Fibroblast of lung (primary cell): Measurements from ENCODE around the gene PRR23E. TPM values are rescaled to one million over a fixed set of nuclear protein-coding genes. Genes with fewer than 3 reads are reported as not detected.

Source experiments
- DNase-seq, 2 donors: peaks; one replicate each; pipeline versions ENCODE4 v3.0.0 to v3.0.0-alpha.2; 2010; ENCODE audit warnings: low read depth in 2 of 2
- H2AFZ ChIP-seq: 2 replicates; pipeline ENCODE4 v1.5.1; 2012; ENCODE audit warnings: low read length, control low read depth, inconsistent platforms
- H3K27ac ChIP-seq: 2 replicates; pipeline ENCODE4 v1.5.1; 2011; ENCODE audit warnings: low read length, control low read depth; ENCODE audit not compliant: insufficient read depth
- H3K27me3 ChIP-seq: 2 replicates; pipeline ENCODE4 v1.5.1; 2011; ENCODE audit warnings: mild to moderate bottlenecking, low read length; ENCODE audit not compliant: control insufficient read depth, insufficient read depth
- H3K36me3 ChIP-seq: 2 replicates; pipeline ENCODE4 v1.5.1; 2011; ENCODE audit warnings: low read length; ENCODE audit not compliant: control insufficient read depth, insufficient read depth
- H3K4me1 ChIP-seq: 2 replicates; pipeline ENCODE4 v1.5.1; 2011; ENCODE audit warnings: low read length; ENCODE audit not compliant: control insufficient read depth, insufficient read depth; ENCODE audit errors: extremely low read depth
- H3K4me2 ChIP-seq: 2 replicates; pipeline ENCODE4 v1.5.1; 2011; ENCODE audit warnings: low read length, control low read depth; ENCODE audit not compliant: insufficient read depth; ENCODE audit errors: extremely low read depth
- H3K4me3 ChIP-seq, 4 experiments: fragments of 200-600 bp in 1 of 4; sonication (generic) in 1 of 4; replicated peaks in 1 of 4; 2 replicates each; pipeline ENCODE4 v1.5.1; 2011 to 2016; ENCODE audit warnings: low read length in 4 of 4, low read depth in 3 of 4, mild to moderate bottlenecking in 3 of 4, control low read depth in 2 of 4, inconsistent platforms in 1 of 4, mixed read lengths in 1 of 4; ENCODE audit not compliant: insufficient read depth in 1 of 4; ENCODE audit errors: control extremely low read depth in 1 of 4
- H3K79me2 ChIP-seq: 2 replicates; pipeline ENCODE4 v1.5.1; 2012; ENCODE audit warnings: mild to moderate bottlenecking, low read length, inconsistent platforms; ENCODE audit not compliant: control insufficient read depth, insufficient read depth
- H3K9ac ChIP-seq: 2 replicates; pipeline ENCODE4 v1.5.1; 2011; ENCODE audit warnings: mild to moderate bottlenecking, low read length, control low read depth; ENCODE audit not compliant: insufficient read depth
- H3K9me3 ChIP-seq: 2 replicates; pipeline ENCODE4 v1.5.1; 2012; ENCODE audit warnings: low read depth, low read length; ENCODE audit not compliant: control insufficient read depth, insufficient read depth
- H4K20me1 ChIP-seq: 2 replicates; pipeline ENCODE4 v1.5.1; 2011; ENCODE audit warnings: low read length; ENCODE audit not compliant: control insufficient read depth, insufficient read depth; ENCODE audit errors: extremely low read depth
- CTCF ChIP-seq, 2 donors: IDR thresholded peaks in 1 of 2; conservative IDR thresholded peaks in 1 of 2; 1 replicate in 1 of 2; 2 replicates in 1 of 2; pipeline ENCODE4 v1.5.1; 2011 to 2012; ENCODE audit warnings: low read length in 2 of 2, control low read depth in 1 of 2, inconsistent platforms in 1 of 2, low read depth in 1 of 2, mild to moderate bottlenecking in 1 of 2
- EZH2 ChIP-seq: IDR thresholded peaks from 2 replicates; pipeline ENCODE4 v1.5.1; 2012; ENCODE audit warnings: low read length, control low read depth, mild to moderate bottlenecking; ENCODE audit errors: missing control alignments
- polyA plus RNA-seq, 2 donors: library from polyadenylated mRNA; depleted of rRNA in 1 of 2; stranded (reverse) in 1 of 2; unstranded in 1 of 2; fragments of >200 nt; gene quantifications; 2 replicates each; pipeline ENCODE4 v1.2.1, GENCODE V29; 2011 to 2012; ENCODE audit warnings: missing spikeins in 1 of 2
- total RNA-seq: library from RNA; depleted of rRNA; stranded (reverse); fragments of >200 nt; gene quantifications from 2 replicates; pipeline ENCODE4 v1.2.1, GENCODE V29; 2014

PRR23E gene
- total and polyA plus RNA-seq, 2 donors (not counting 1 experiment from before 2014, with no cell fraction given), result not detected

- Histone ChIP-seq H3K27ac (no peak overlapping the region), H3K4me2 (no peak overlapping the region), H3K79me2 (no peaks in the 10 kb centered on the region), H3K4me3 (no peak overlapping the region), H2AFZ (no peak overlapping the region), H4K20me1 (no peaks in the 10 kb centered on the region), H3K9me3 (no peaks in the 10 kb centered on the region), H3K36me3 (no peaks in the 10 kb centered on the region), H3K9ac (no peak overlapping the region), H3K4me1 (peaks cover 8% of the 10 kb centered on the region), H3K27me3 (no peaks in the 10 kb centered on the region)
- TF ChIP-seq CTCF (conservative IDR thresholded peaks at IDR 0.05 in 1 of 2, IDR thresholded peaks at IDR 0.05 in 1 of 2; ENCODE audit: low read depth in 1 of 2, low read length in 2 of 2), result no peak
- TF ChIP-seq EZH2, result no peak
- DNase-seq, result peak; percentile 27 to 78
These were observed 22.1 kb upstream of the PRR23E start for GRCh38 chr3:127170814-127171213.

GRCh38 chr3:127171320-127171719 lies 21.6 kb upstream of the PRR23E start:
- H3K4me2 ChIP-seq, result no peak overlapping the region
- no peak for DNase-seq
- no peak for TF ChIP-seq EZH2
- TF ChIP-seq CTCF (conservative IDR thresholded peaks at IDR 0.05 in 1 of 2, IDR thresholded peaks at IDR 0.05 in 1 of 2; ENCODE audit: low read depth in 1 of 2, low read length in 2 of 2), result no peak
- no peaks in the 10 kb centered on the region for H3K36me3 ChIP-seq
- H2AFZ ChIP-seq, result no peak overlapping the region
- H3K79me2 ChIP-seq, result no peaks in the 10 kb centered on the region
- H3K9me3 ChIP-seq, result no peaks in the 10 kb centered on the region
- H3K27ac ChIP-seq, result no peak overlapping the region
- no peaks in the 10 kb centered on the region for H3K27me3 ChIP-seq
- H3K9ac ChIP-seq, result no peak overlapping the region
- H3K4me1 ChIP-seq, result peaks cover 8% of the 10 kb centered on the region
- H3K4me3 ChIP-seq, result no peak overlapping the region
- H4K20me1 ChIP-seq, result no peaks in the 10 kb centered on the region

GRCh38 chr3:127171721-127172120 lies 21.2 kb upstream of the PRR23E start:
- H3K4me2 ChIP-seq, result no peak overlapping the region
- no peaks in the 10 kb centered on the region for H3K36me3 ChIP-seq
- H3K27ac ChIP-seq, result no peak overlapping the region
- no peaks in the 10 kb centered on the region for H3K9me3 ChIP-seq
- H3K79me2 ChIP-seq, result no peaks in the 10 kb centered on the region
- no peak overlapping the region for H2AFZ ChIP-seq
- H3K27me3 ChIP-seq, result no peaks in the 10 kb centered on the region
- no peak for DNase-seq
- H3K4me1 ChIP-seq, result peaks cover 8% of the 10 kb centered on the region
- no peak overlapping the region for H3K4me3 ChIP-seq
- no peaks in the 10 kb centered on the region for H4K20me1 ChIP-seq
- TF ChIP-seq EZH2, result no peak
- no peak for TF ChIP-seq CTCF (conservative IDR thresholded peaks at IDR 0.05 in 1 of 2, IDR thresholded peaks at IDR 0.05 in 1 of 2; ENCODE audit: low read depth in 1 of 2, low read length in 2 of 2)
- no peak overlapping the region for H3K9ac ChIP-seq
